NOMO-1 treated with DMSO at 0.1 percent for 48 hours (cell line): ENCODE results near the gene TECPR1.
"Not testable (repeated sequence)": the region's sequence is repeated elsewhere in the genome, so short reads cannot be mapped to it uniquely, and the experiment has no call there.

Source experiments
- DNase-seq: peaks from one replicate; lab custom pipeline; 2025; ENCODE audit not compliant: unreplicated experiment; lab: John Stamatoyannopoulos, UW

TECPR1 gene

GRCh38 chr7:98227939-98228338 is 24.1 kb downstream of the TECPR1 start:
- no peak for DNase-seq

- no peak for DNase-seq
These were observed 26.0 kb downstream of the TECPR1 start for GRCh38 chr7:98225913-98226614.

- DNase-seq: no peak
These were observed 27.3 kb downstream of the TECPR1 start for GRCh38 chr7:98224701-98225181.

- DNase-seq: no peak
These were observed 27.9 kb downstream of the TECPR1 start for GRCh38 chr7:98223898-98224700.

- no peak for DNase-seq
These were observed 28.6 kb downstream of the TECPR1 start for GRCh38 chr7:98223351-98223897.

- no peak for DNase-seq
These were observed 29.4 kb downstream of the TECPR1 start for GRCh38 chr7:98222533-98223195.

- no peak for DNase-seq
These were observed 30.2 kb downstream of the TECPR1 start for GRCh38 chr7:98221611-98222532.

- DNase-seq: not testable (repeated sequence)
These were observed 32.6 kb downstream of the TECPR1 start for GRCh38 chr7:98219382-98219781.

GRCh38 chr7:98217623-98218582 is 34.1 kb downstream of the TECPR1 start:
- peak; percentile 80 for DNase-seq

GRCh38 chr7:98216941-98217622 is 35.0 kb downstream of the TECPR1 start:
- no peak for DNase-seq

- DNase-seq: no peak
These were observed 36.2 kb downstream of the TECPR1 start for GRCh38 chr7:98215561-98216495.

- DNase-seq: no peak
These were observed 37.2 kb downstream of the TECPR1 start for GRCh38 chr7:98214811-98215321.

GRCh38 chr7:98213888-98214810 is 37.9 kb downstream of the TECPR1 start:
- no peak for DNase-seq

GRCh38 chr7:98213296-98213887 is 38.6 kb downstream of the TECPR1 start:
- DNase-seq: no peak

GRCh38 chr7:98212532-98213041 is 39.4 kb downstream of the TECPR1 start:
- DNase-seq: no peak
